HepG2 (cell line): ENCODE results near the gene PANK4. TPM values are rescaled to one million over a fixed set of nuclear protein-coding genes. Genes with fewer than 3 reads are reported as not detected.

Experiments
- AHR ChIP-seq: IDR thresholded peaks from 2 replicates; pipeline ENCODE4 v1.6.1; 2018; ENCODE audit warnings: missing genetic modification reagents, missing compliant biosample characterization
- EZH2 ChIP-seq: conservative IDR thresholded peaks from 2 replicates; pipeline ENCODE4 v1.6.1; 2012; ENCODE audit warnings: mild to moderate bottlenecking, low read depth, low read length, moderate library complexity
- GMEB1 ChIP-seq: sonication (generic); formaldehyde crosslinking; IDR thresholded peaks from 2 replicates; pipeline ENCODE4 v1.5.1; 2020; ENCODE audit warnings: missing genetic modification reagents, mild to moderate bottlenecking, borderline replicate concordance
- HCFC1 ChIP-seq: fragments of 150-350 bp; IDR thresholded peaks from 2 replicates; pipeline ENCODE4 v1.6.1; 2014; ENCODE audit warnings: low read depth, low read length
- HHEX ChIP-seq: IDR thresholded peaks from 2 replicates; pipeline ENCODE4 v1.6.1; 2016; ENCODE audit warnings: control low read depth
- KDM2A ChIP-seq: sonication (generic); formaldehyde crosslinking; IDR thresholded peaks from 2 replicates; pipeline ENCODE4 v1.4.0; 2020; ENCODE audit warnings: low read depth, missing genetic modification reagents, borderline replicate concordance
- PRDM10 ChIP-seq: sonication (generic); formaldehyde crosslinking; IDR thresholded peaks from 2 replicates; pipeline ENCODE4 v1.4.0; 2020; ENCODE audit warnings: low read depth, missing genetic modification reagents
- SP1 ChIP-seq, 2 experiments: fragments of 450-650 bp in 1 of 2; sonication (generic) in 1 of 2; formaldehyde crosslinking in 1 of 2; IDR thresholded peaks; 2 replicates each; pipeline versions ENCODE4 v1.4.0 to v1.6.1; 2016 to 2020; ENCODE audit warnings: missing genetic modification reagents in 1 of 2
- SP4 ChIP-seq: sonication (generic); formaldehyde crosslinking; IDR thresholded peaks from 2 replicates; pipeline ENCODE4 v1.8.1; 2023; ENCODE audit warnings: mild to moderate bottlenecking, missing genetic modification reagents
- TEAD2 ChIP-seq: sonication (generic); formaldehyde crosslinking; IDR thresholded peaks from 2 replicates; pipeline ENCODE4 v1.9.0; 2021; ENCODE audit warnings: missing genetic modification reagents
- TGIF2 ChIP-seq: IDR thresholded peaks from 2 replicates; pipeline ENCODE4 v1.6.1; 2016; ENCODE audit warnings: control low read depth, missing compliant biosample characterization
- THYN1 ChIP-seq: sonication (generic); formaldehyde crosslinking; IDR thresholded peaks from 2 replicates; pipeline ENCODE4 v1.8.1; 2023; ENCODE audit warnings: low read depth, mild to moderate bottlenecking, moderate library complexity, missing genetic modification reagents, borderline replicate concordance
- YY1 ChIP-seq: IDR thresholded peaks from 2 replicates; pipeline ENCODE4 v1.6.1; 2011; ENCODE audit warnings: low read length, low read depth, moderate library complexity, mild to moderate bottlenecking; ENCODE audit not compliant: insufficient read depth, insufficient replicate concordance
- ZNF34 ChIP-seq: sonication (generic); formaldehyde crosslinking; IDR thresholded peaks from 2 replicates; pipeline ENCODE4 v1.4.0; 2020; ENCODE audit warnings: mild to moderate bottlenecking, missing genetic modification reagents, borderline replicate concordance
- ZNF354B ChIP-seq: sonication (generic); formaldehyde crosslinking; IDR thresholded peaks from 2 replicates; pipeline ENCODE4 v1.8.0; 2022; ENCODE audit warnings: mild to moderate bottlenecking, missing genetic modification reagents
- ZNF552 ChIP-seq: sonication (generic); formaldehyde crosslinking; IDR thresholded peaks from 2 replicates; pipeline ENCODE4 v1.9.0; 2022; ENCODE audit warnings: missing genetic modification reagents, mild to moderate bottlenecking, borderline replicate concordance
- ZSCAN25 ChIP-seq: sonication (generic); formaldehyde crosslinking; IDR thresholded peaks from 2 replicates; pipeline ENCODE4 v1.8.0; 2022; ENCODE audit warnings: mild to moderate bottlenecking, missing genetic modification reagents
- polyA plus RNA-seq, 8 experiments: library from polyadenylated mRNA; depleted of rRNA in 3 of 8; stranded (reverse) in 7 of 8; unstranded in 1 of 8; fragments of >200 nt; fragmentation: Illumina TruSeq in 4 of 8; extraction: Trizol in 4 of 8; gene quantifications; 2 replicates each; pipeline versions ENCODE4 v1.2.1 to v1.2.3, GENCODE V29; 2011 to 2016; ENCODE audit warnings: low read depth in 4 of 8, missing spikeins in 1 of 8, mixed read lengths in 1 of 8; ENCODE audit not compliant: insufficient read depth in 1 of 8
- total RNA-seq, 5 experiments: library from RNA; depleted of rRNA; stranded (reverse); fragments of >200 nt; fragmentation: Illumina TruSeq; extraction: Trizol; gene quantifications; 2 replicates each; pipeline ENCODE4 v1.2.3, GENCODE V29; 2016; ENCODE audit warnings: low read depth in 1 of 5
- TF ChIP-seq, protein P1 (sequence below): sonication (generic); formaldehyde crosslinking; IDR thresholded peaks from 2 replicates; pipeline ENCODE4 v1.5.1; 2020; ENCODE audit warnings: missing genetic modification reagents, mild to moderate bottlenecking, borderline replicate concordance
- TF ChIP-seq, protein P2 (sequence below): sonication (generic); formaldehyde crosslinking; IDR thresholded peaks from 2 replicates; pipeline ENCODE4 v1.5.0; 2020; ENCODE audit warnings: mild to moderate bottlenecking, missing genetic modification reagents, borderline replicate concordance

The PANK4 gene
- total and polyA plus RNA-seq, 2 of the 13 experiments (the other 11 are each of a cell fraction or from before 2014, with no cell fraction given) = 17.4 to 19.3 TPM

- TF ChIP-seq, protein P1, sequence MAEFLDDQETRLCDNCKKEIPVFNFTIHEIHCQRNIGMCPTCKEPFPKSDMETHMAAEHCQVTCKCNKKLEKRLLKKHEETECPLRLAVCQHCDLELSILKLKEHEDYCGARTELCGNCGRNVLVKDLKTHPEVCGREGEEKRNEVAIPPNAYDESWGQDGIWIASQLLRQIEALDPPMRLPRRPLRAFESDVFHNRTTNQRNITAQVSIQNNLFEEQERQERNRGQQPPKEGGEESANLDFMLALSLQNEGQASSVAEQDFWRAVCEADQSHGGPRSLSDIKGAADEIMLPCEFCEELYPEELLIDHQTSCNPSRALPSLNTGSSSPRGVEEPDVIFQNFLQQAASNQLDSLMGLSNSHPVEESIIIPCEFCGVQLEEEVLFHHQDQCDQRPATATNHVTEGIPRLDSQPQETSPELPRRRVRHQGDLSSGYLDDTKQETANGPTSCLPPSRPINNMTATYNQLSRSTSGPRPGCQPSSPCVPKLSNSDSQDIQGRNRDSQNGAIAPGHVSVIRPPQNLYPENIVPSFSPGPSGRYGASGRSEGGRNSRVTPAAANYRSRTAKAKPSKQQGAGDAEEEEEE = 0 out of 2 replicates have a peak, but pooled peaks have one; percentile 10
- no peak for TF ChIP-seq KDM2A (CRISPR knock-in tag)
- 0 out of 2 replicates have a peak, but pooled peaks have one; percentile 27 for TF ChIP-seq ZNF354B (CRISPR knock-in tag)
- no peak for TF ChIP-seq SP4 (CRISPR knock-in tag)
- TF ChIP-seq ZNF552 (CRISPR knock-in tag) = no peak
- no peak for TF ChIP-seq THYN1
- no peak for TF ChIP-seq TEAD2 (CRISPR knock-in tag)
- peak; percentile 13 for TF ChIP-seq YY1
- TF ChIP-seq, protein P2, sequence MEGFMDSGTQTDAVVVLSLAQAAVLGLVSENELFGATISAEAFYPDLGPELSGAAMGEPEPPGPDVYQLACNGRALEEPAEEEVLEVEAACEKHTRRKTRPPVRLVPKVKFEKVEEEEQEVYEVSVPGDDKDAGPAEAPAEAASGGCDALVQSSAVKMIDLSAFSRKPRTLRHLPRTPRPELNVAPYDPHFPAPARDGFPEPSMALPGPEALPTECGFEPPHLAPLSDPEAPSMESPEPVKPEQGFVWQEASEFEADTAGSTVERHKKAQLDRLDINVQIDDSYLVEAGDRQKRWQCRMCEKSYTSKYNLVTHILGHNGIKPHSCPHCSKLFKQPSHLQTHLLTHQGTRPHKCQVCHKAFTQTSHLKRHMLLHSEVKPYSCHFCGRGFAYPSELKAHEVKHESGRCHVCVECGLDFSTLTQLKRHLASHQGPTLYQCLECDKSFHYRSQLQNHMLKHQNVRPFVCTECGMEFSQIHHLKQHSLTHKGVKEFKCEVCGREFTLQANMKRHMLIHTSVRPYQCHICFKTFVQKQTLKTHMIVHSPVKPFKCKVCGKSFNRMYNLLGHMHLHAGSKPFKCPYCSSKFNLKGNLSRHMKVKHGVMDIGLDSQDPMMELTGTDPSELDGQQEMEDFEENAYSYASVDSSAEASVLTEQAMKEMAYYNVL (CRISPR knock-in tag) = no peak
- no peak for TF ChIP-seq SP1 (IDR thresholded peaks at IDR 0.05)
- no peak for TF ChIP-seq SP1 (CRISPR knock-in tag; IDR thresholded peaks at IDR 0.05)
- no peak for TF ChIP-seq TGIF2 (CRISPR knock-in tag)
- no peak for TF ChIP-seq EZH2
- no peak for TF ChIP-seq HHEX (CRISPR knock-in tag)
- no peak for TF ChIP-seq GMEB1
- 0 out of 2 replicates have a peak, but pooled peaks have one; percentile 12 for TF ChIP-seq AHR
- TF ChIP-seq PRDM10 = no peak
- TF ChIP-seq HCFC1 = no peak
- peak; percentile 97 for TF ChIP-seq ZSCAN25 (CRISPR knock-in tag)
- TF ChIP-seq ZNF34 (CRISPR knock-in tag) = no peak
Observed at GRCh38 chr1:2554621-2555387, 28.4 kb upstream of the PANK4 start (continued).
